ENCODE measurements around the gene GPR157. TPM values are rescaled to one million over a fixed set of nuclear protein-coding genes. Genes with fewer than 3 reads are reported as not detected.

The GPR157 gene
- total RNA-seq, 4 donors from 2014 or later: 3.3 to 208 (median 10.4) TPM

DNA sequence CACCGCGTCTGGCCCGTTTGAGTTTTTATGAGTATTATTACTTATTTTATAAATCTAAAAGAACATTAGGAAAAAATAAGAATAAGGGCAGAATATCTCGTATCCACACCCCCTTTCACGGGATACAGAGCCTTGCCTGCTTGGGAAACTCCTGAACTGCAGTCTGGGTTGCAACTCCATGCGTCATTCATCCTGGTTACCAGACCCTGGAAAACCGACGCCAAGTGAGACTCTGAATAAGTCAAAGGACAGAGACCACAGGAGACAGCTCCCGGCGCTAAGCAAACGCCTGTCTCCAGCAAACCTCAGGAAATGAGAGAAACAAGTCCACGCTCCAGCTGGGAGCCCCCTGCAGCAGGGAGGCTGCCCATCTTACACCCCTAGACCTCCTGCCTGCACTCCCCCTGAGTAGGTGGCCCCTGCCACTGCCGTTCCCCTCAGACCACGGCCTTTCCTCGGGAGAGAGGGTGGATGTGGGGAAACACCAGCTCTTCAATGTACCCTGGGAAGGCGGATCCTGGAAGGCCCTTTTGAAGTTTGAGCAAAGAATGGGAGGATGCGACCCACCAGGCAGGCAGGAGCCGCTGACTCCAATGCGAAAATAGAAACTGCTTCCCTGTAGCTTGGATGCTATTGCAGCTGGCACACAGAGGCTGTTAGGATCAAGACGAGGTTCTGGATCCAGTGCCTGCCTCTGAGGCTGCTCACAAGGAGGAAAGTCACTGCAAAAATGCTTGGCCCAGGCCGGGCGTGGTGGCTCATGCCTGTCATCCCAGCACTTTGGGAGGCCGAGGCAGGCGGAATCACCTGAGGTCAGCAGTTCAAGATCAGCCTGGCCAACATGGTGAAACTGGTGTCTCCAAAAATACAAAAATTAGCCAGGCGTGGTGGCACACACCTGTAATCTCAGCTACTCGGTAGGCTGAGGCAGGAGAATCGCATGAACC is 37.7 kb upstream of the GPR157 start:
- no peaks in the 10 kb centered on the region for H3K36me3 ChIP-seq
- H3K4me3 ChIP-seq: no peak overlapping the region
- no peaks in the 10 kb centered on the region for H3K9me3 ChIP-seq
- no peak for DNase-seq
- H3K27ac ChIP-seq: no peak overlapping the region
- TF ChIP-seq CTCF (IDR thresholded peaks at IDR 0.05) (no peak), POLR2A (IDR thresholded peaks at IDR 0.05) (no peak)
- H3K4me1 ChIP-seq: peaks cover 0 to 18% (median 8%) of the 10 kb centered on the region in 4 donors
- no peaks in the 10 kb centered on the region for H3K27me3 ChIP-seq

DNA sequence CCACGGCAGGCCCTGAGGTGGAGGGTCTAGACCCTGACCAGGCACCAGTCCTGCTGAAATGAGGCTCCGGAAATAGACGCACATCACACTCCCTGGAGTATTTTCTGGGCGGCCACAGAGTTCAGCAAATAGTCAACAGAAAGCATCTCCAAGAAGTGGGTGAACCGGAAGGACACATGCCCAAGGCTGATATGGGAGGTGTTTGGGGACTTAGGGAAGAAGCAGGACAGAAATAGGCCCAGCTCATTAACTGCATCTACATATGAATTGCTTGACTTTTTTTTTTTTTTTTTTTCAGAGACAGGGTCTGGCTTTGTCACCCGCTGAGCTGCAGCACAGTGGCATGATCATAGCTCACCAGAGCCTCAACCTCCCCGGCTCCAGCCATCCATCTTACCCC is 36.5 kb upstream of the GPR157 start:
- Histone ChIP-seq H3K27me3 (no peaks in the 10 kb centered on the region), H3K4me1 (peaks cover 0 to 18% (median 8%) of the 10 kb centered on the region in 4 donors), H3K27ac (no peak overlapping the region), H3K4me3 (no peak overlapping the region), H3K36me3 (no peaks in the 10 kb centered on the region), H3K9me3 (no peaks in the 10 kb centered on the region)
- TF ChIP-seq POLR2A (IDR thresholded peaks at IDR 0.05) (no peak), CTCF (IDR thresholded peaks at IDR 0.05) (no peak)
- DNase-seq: no peak

DNA sequence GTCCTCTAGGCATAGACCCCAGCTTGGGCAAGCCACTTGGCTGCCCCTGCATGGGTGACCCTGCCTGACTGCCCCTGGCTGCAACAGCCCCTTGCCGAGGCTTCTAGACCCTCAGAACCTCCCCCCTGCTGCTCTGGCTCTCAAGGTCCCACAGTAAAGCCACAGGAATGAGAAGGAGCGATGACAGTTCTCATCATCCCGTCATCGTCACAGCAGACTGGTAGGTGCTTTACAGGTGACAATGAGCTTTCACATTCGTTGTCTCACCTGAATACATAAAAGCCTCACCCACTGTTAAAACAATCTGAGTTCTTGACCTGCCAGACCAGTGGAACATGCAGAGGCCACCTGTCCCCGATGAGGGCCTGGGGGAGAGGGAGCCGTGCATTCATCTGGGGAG is 36.0 kb upstream of the GPR157 start:
- Histone ChIP-seq H3K27ac (peak overlapping the region in 1 of 4 donors; percentile 67), H3K4me3 (no peak overlapping the region), H3K36me3 (no peaks in the 10 kb centered on the region), H3K4me1 (peaks cover 0 to 18% (median 8%) of the 10 kb centered on the region in 4 donors), H3K27me3 (no peaks in the 10 kb centered on the region), H3K9me3 (no peaks in the 10 kb centered on the region)
- no peak for DNase-seq
- TF ChIP-seq POLR2A (IDR thresholded peaks at IDR 0.05) (no peak), CTCF (IDR thresholded peaks at IDR 0.05) (no peak)

DNA sequence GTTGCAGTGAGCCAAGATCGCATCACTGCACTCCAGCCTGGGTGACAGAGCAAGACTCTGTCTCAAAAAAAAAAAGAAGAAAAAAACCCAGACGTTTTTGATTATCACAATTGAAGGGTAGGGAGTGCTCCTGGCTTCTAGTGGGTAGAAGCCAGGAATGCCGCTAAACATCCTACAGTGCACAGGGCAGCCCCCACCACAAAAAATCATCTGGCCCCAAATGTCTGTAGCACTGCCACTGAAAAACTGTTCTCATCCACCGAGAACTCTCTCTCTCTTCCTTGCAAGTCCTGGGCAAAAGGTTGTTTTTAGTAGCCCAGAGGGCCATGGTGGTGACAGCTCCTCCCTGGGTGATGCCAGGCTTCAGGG is 35.6 kb upstream of the GPR157 start:
- peaks cover 0 to 18% (median 8%) of the 10 kb centered on the region in 4 donors for H3K4me1 ChIP-seq
- no peak for TF ChIP-seq POLR2A (IDR thresholded peaks at IDR 0.05)
- TF ChIP-seq CTCF (IDR thresholded peaks at IDR 0.05): no peak
- H3K36me3 ChIP-seq: no peaks in the 10 kb centered on the region
- H3K4me3 ChIP-seq: no peak overlapping the region
- H3K27me3 ChIP-seq: no peaks in the 10 kb centered on the region
- H3K9me3 ChIP-seq: no peaks in the 10 kb centered on the region
- peak overlapping the region; percentile 52 to 74 (median 60) for H3K27ac ChIP-seq
- DNase-seq: no peak

GRCh38 chr1:9161963-9162362 is 33.1 kb upstream of the GPR157 start:
- H3K4me1 ChIP-seq: peaks cover 0 to 18% (median 8%) of the 10 kb centered on the region in 4 donors
- peak overlapping the region in 1 of 4 donors; percentile 62 for H3K27ac ChIP-seq
- no peaks in the 10 kb centered on the region for H3K36me3 ChIP-seq
- H3K4me3 ChIP-seq: no peak overlapping the region
- DNase-seq: no peak
- TF ChIP-seq POLR2A (IDR thresholded peaks at IDR 0.05) (no peak), CTCF (IDR thresholded peaks at IDR 0.05) (no peak)
- no peaks in the 10 kb centered on the region for H3K9me3 ChIP-seq
- H3K27me3 ChIP-seq: no peaks in the 10 kb centered on the region

All from Peyer's patch (tissue), 4 donors.